GM12801 (cell line): ENCODE data around the gene CHST1.

Experiments used
- CTCF ChIP-seq: IDR thresholded peaks from one replicate; pipeline ENCODE4 v1.5.1; 2011; ENCODE audit warnings: control low read depth; ENCODE audit not compliant: insufficient read length; ENCODE audit errors: extremely low read depth

CHST1 gene

GRCh38 chr11:45605051-45605450, 60.4 kb downstream of the CHST1 start:
- TF ChIP-seq CTCF, result no peak

- TF ChIP-seq CTCF, result no peak
Measured at GRCh38 chr11:45603946-45604682, 61.3 kb downstream of the CHST1 start.

- no peak for TF ChIP-seq CTCF
Measured at GRCh38 chr11:45599161-45599943, 66.1 kb downstream of the CHST1 start.
